MCF 10A (cell line): ENCODE measurements around the gene KLHL36. TPM values are rescaled to one million over a fixed set of nuclear protein-coding genes. Genes with fewer than 3 reads are reported as not detected.

Experiments
- BruUV-seq: library from RNA; stranded (reverse); fragments of 400-500 nt; replicated peaks from 2 replicates; lab custom pipeline; 2021; lab: Mats Ljungman, UMichigan
- CTCF ChIA-PET: fragments of 300-600 bp; sonication (Branson Sonifier 250); formaldehyde crosslinking; extraction: SDS; loops from one replicate; lab custom pipeline; 2021; ENCODE audit warnings: antibody characterized with exemption, inconsistent platforms; lab: Yijun Ruan, JAX
- POLR2A ChIA-PET: fragments of 300-600, 350-650 bp; sonication (Branson Sonifier 250); formaldehyde crosslinking; extraction: SDS; loops from one replicate; lab custom pipeline; 2020; ENCODE audit warnings: antibody characterized with exemption, inconsistent platforms; lab: Yijun Ruan, JAX
- DNase-seq: peaks from one replicate; pipeline ENCODE4 v3.0.0-alpha.2; 2018; ENCODE audit not compliant: unreplicated experiment
- H3K27ac Mint-ChIP-seq: one replicate; pipeline ENCODE4 v1.8.0; 2022; ENCODE audit warnings: mild to moderate bottlenecking, low read depth, mixed read lengths; ENCODE audit not compliant: unreplicated experiment
- H3K27me3 Mint-ChIP-seq: one replicate; pipeline ENCODE4 v1.8.0; 2022; ENCODE audit warnings: mixed read lengths; ENCODE audit not compliant: insufficient read depth, unreplicated experiment
- H3K36me3 Mint-ChIP-seq: one replicate; pipeline ENCODE4 v1.8.0; 2022; ENCODE audit warnings: mild to moderate bottlenecking, moderate library complexity, mixed read lengths; ENCODE audit not compliant: insufficient read depth, unreplicated experiment
- H3K4me1 Mint-ChIP-seq: one replicate; pipeline ENCODE4 v1.8.0; 2022; ENCODE audit warnings: mixed read lengths; ENCODE audit not compliant: insufficient read depth, unreplicated experiment
- H3K4me3 Mint-ChIP-seq: one replicate; pipeline ENCODE4 v1.8.0; 2022; ENCODE audit warnings: mild to moderate bottlenecking, moderate library complexity, mixed read lengths; ENCODE audit not compliant: unreplicated experiment
- H3K9me3 Mint-ChIP-seq: one replicate; pipeline ENCODE4 v1.8.0; 2022; ENCODE audit warnings: mixed read lengths; ENCODE audit not compliant: unreplicated experiment
- intact Hi-C: fragments of 100-400 bp; cut with micrococcal nuclease; formaldehyde crosslinking; loops from 2 replicates; pipeline ENCODE4 v1.14.1; 2022
- total RNA-seq: library from RNA; stranded (reverse); gene quantifications from 2 replicates; pipeline ENCODE4 v1.2.3, GENCODE V29; 2022
- TF ChIP-seq, protein P1 (sequence below): fragments of 200-600 bp; IDR thresholded peaks from one replicate; pipeline ENCODE4 v1.8.0; 2022; ENCODE audit warnings: antibody characterized with exemption, mild to moderate bottlenecking; ENCODE audit not compliant: unreplicated experiment

The KLHL36 gene
- total RNA-seq, 1 experiment from 2014 or later: 38.4 TPM

GRCh38 chr16:84608282-84608681 is 40.0 kb upstream of the KLHL36 start:
- TF ChIP-seq, protein P1, sequence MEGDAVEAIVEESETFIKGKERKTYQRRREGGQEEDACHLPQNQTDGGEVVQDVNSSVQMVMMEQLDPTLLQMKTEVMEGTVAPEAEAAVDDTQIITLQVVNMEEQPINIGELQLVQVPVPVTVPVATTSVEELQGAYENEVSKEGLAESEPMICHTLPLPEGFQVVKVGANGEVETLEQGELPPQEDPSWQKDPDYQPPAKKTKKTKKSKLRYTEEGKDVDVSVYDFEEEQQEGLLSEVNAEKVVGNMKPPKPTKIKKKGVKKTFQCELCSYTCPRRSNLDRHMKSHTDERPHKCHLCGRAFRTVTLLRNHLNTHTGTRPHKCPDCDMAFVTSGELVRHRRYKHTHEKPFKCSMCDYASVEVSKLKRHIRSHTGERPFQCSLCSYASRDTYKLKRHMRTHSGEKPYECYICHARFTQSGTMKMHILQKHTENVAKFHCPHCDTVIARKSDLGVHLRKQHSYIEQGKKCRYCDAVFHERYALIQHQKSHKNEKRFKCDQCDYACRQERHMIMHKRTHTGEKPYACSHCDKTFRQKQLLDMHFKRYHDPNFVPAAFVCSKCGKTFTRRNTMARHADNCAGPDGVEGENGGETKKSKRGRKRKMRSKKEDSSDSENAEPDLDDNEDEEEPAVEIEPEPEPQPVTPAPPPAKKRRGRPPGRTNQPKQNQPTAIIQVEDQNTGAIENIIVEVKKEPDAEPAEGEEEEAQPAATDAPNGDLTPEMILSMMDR: no peak
- no peak for DNase-seq
- H3K4me1 Mint-ChIP-seq: peaks cover 4% of the 10 kb centered on the region
- no peak overlapping the region for H3K4me3 Mint-ChIP-seq
- peaks cover 11% of the 10 kb centered on the region for H3K36me3 Mint-ChIP-seq
- no TSS peak for BruUV-seq
- POLR2A ChIA-PET: no interaction called here
- H3K9me3 Mint-ChIP-seq: no peaks in the 10 kb centered on the region
- H3K27me3 Mint-ChIP-seq: no peaks in the 10 kb centered on the region
- intact Hi-C loops: no loop called here
- CTCF ChIA-PET: no interaction called here
- peak overlapping the region; percentile 24 for H3K27ac Mint-ChIP-seq

GRCh38 chr16:84609563-84610177 is 38.6 kb upstream of the KLHL36 start:
- POLR2A ChIA-PET: no interaction called here
- intact Hi-C loops: no loop called here
- peaks cover 8% of the 10 kb centered on the region for H3K4me1 Mint-ChIP-seq
- H3K4me3 Mint-ChIP-seq: no peak overlapping the region
- CTCF ChIA-PET: no interaction called here
- H3K9me3 Mint-ChIP-seq: no peaks in the 10 kb centered on the region
- H3K27me3 Mint-ChIP-seq: no peaks in the 10 kb centered on the region
- TF ChIP-seq, protein P1: no peak
- BruUV-seq: no TSS peak
- no peak overlapping the region for H3K27ac Mint-ChIP-seq
- peaks cover 11% of the 10 kb centered on the region for H3K36me3 Mint-ChIP-seq
- DNase-seq: no peak

- intact Hi-C loops: no loop called here
- CTCF ChIA-PET: interaction anchor here (0.5 to 0.7 kb wide), 2 partner anchors 13 to 39 kb away, joined by 3 to 4 read pairs; no protein-coding TSS in a partner anchor
- no TSS peak for BruUV-seq
These were observed 37.9 kb upstream of the KLHL36 start for GRCh38 chr16:84610376-84610775.

DNA sequence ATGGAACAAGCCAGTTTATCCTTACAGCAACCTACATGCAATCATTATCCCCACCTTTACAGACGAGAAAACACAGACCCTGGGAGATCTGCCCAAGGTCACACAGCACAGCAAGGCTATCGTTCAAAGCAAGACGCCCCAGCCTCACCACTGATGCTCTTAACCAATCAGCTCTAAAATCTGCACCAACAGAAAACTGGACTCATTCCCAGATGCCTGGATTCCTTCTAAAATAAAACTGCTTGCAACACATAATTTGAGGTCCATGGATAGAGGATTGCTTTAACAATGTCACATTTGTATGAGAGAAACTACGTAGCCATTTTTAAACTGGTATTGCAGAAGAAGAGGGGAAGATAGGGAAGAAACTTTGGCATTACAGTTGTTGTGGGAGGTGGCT is 37.3 kb upstream of the KLHL36 start:
- Mint-ChIP-seq H3K27ac (peak overlapping the region; percentile 4), H3K36me3 (peaks cover 14% of the 10 kb centered on the region), H3K9me3 (no peaks in the 10 kb centered on the region), H3K27me3 (no peaks in the 10 kb centered on the region), H3K4me3 (no peak overlapping the region), H3K4me1 (peaks cover 8% of the 10 kb centered on the region)
- no peak for DNase-seq
- CTCF ChIA-PET: interaction anchor here (0.5 to 0.9 kb wide), 4 partner anchors 38 to 594 kb away, joined by 3 read pairs; no protein-coding TSS in a partner anchor
- POLR2A ChIA-PET: no interaction called here
- intact Hi-C loops: no loop called here
- TF ChIP-seq, protein P1: no peak
- no TSS peak for BruUV-seq

More at GRCh38 chr16:84610376-84610775, 37.9 kb upstream of the KLHL36 start:
- Mint-ChIP-seq H3K36me3 (peaks cover 11% of the 10 kb centered on the region), H3K27me3 (no peaks in the 10 kb centered on the region), H3K27ac (no peak overlapping the region), H3K4me3 (no peak overlapping the region), H3K9me3 (no peaks in the 10 kb centered on the region), H3K4me1 (peaks cover 8% of the 10 kb centered on the region)
- DNase-seq: no peak
- POLR2A ChIA-PET: no interaction called here
- TF ChIP-seq, protein P1: no peak
